Cerebellar nuclear complex (tissue), 1 donor: ENCODE measurements around the gene DNAI1.

Experiments
- DNase-seq, 2 experiments: peaks; one replicate each; lab custom pipeline; 2025; lab: John Stamatoyannopoulos, UW

DNAI1 gene

DNA sequence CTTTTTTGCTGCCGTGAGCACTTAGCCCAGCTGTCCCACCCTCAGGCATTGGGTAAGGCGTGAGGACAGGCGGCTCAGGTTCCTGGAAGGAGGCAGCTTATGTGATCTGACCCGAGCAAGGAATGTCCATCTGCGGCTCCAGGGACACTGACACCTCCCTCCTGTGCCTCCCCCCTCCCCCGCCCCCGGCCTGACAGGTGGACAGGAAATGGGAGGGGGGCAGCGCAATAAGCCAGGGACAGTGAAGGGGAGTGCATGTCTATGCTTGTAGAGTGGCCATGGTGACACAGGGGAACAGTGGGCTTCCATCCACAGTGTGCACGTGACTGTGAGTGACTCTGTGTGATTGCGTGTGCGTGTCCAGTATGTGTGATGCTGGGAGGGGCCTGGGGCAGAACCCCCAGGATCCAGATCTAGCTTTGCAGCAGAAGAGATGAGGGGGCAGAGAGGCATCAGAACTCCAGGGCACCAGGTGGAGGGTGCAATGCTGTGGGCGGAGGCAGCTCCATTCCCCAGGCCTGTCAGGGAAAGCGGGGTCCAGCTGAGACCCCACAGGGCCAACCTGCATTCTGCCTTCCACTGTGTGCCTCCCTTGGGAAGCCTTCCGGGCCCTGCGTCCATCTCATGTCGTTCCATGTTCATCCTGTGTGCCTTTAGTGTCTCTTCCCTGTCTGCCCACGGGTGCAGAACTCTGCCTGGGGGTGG, 100.5 kb downstream of the DNAI1 start:
- DNase-seq = no peak

DNA sequence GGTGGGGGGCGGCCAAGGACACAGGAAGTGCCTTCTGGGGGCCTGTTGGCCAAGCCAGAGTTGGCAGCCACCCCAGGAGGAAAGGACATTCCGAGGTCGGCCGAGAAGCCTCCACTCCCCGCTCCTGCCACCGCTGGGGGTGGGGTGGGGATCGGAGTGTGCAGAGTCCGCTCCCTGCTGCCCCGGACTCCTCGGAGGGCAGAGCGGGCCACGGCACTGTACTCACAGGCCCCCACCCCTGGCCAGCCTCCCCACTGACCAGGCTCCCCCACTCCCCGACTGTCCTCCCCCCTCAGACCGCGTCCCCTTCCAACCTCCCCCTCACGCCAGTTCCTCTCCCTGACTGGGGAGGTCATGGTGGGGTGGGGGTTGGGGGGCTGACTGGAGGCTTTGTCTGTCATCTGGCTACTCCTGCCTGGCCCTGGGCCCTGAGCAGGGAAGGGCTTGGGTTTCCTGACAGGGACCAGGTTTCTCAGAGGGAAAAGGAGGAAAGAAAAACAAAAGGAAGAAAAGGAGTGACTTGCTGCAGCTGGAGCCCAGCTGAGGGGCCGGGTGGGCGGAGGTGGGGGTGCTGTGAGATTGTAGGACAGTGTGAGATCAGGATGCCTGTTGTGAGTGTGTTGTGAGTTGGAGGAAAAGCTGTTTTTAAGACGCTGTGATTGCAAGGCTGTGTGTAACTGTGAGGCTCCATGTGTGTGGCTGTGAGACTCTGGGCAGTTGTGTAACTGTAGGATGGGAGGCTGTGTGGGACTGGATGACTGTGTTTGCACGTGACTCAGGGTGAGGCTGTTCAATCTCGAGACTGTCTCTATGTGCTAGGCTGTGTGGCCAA, 101.2 kb downstream of the DNAI1 start:
- DNase-seq = no peak

DNA sequence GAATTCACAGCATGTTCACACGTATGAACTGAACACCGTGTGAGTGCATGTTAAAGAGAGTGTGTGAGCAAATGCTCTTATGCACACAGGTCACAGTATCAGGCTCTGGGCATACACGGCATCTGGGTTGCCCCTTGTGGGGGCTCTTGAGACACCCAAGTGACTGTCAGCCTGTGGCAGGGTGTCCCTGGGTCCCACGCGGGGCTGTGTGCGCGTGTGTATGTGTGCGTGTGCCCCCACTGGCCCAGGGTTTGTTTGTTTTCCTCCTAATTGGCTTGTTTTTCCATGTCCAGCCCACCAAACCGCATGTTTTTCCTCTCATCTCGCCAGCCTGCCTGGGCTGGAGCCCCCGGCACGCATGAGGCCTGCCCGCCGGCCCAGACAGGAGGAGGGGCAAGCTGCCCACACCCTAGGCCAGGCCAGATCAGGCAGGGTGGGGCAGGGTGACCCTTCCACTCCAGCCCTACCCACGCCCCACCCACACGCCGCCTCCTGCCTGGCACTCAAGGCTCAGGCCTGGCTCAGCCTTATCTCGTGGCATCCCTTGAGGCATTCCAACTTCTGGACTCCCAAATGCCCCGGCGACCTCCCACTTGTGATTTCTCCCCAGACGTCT, 102.1 kb downstream of the DNAI1 start:
- no peak for DNase-seq

DNA sequence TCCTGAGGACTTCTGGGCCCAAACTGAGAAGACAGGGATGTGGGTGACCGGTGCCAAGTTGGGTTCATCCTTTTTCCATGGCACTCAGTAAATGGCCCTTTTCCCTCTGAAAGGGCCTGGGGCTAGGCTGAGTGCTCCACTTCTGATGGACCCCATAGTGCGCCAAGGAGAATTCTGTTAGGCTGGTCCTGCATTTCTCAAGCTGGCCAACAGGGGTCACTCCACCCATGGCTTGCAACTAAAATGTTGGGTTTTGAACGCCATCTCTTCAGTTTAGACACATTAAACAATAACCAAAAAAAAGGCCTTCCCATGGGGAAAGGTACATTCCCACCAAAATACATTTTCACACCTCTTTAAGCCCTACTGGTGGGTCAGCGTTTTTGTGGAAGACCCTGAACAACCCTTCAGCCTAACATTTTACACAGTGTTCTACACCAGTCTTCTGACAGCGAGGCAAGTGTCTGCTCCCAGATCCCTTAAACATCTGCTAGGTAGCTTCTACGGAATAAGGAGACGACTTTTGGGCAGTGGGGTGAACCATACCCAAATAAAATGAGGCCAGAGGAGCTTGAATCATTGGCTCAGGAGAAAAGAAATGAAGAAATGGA, 103.6 kb downstream of the DNAI1 start:
- DNase-seq = no peak

DNA sequence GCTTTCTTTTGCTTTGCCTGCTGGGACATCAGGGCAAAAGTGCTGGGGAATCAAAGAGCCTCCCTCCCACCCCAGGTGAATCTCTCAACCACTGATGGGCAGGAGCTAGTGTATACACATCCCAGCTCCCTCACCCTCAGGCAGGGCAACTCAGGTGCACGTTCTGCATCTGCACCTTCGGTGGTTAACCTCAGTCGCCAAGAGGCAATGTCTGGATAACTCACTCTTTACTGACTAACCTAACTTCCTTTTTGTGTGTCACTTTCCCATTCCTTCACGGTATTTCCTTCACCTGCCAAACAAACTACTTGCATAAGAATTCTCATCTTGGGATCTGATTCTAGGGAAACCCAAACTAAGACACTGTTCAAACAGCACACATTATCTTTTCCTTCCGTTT, 104.7 kb downstream of the DNAI1 start:
- DNase-seq = no peak

DNA sequence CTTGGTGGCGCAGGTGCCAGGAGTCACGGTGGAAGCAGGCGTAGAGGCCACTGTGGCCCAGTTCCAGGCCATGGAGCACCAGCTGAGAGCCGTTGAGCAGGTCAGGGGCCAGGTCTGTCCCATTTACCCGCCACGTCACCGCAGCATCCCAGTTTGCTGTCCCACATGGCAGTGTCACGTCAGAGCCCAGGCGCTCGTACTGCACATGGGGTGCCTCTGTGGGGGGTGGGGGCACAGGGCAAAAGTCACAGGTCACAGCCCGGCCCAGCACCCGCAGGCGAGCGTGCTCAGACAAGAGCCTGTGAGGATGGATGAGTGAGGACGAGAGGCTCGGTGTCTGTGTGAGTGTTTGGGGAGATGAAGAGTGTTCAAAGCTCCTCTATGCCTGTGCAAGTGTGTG, 106.0 kb downstream of the DNAI1 start:
- no peak for DNase-seq

DNA sequence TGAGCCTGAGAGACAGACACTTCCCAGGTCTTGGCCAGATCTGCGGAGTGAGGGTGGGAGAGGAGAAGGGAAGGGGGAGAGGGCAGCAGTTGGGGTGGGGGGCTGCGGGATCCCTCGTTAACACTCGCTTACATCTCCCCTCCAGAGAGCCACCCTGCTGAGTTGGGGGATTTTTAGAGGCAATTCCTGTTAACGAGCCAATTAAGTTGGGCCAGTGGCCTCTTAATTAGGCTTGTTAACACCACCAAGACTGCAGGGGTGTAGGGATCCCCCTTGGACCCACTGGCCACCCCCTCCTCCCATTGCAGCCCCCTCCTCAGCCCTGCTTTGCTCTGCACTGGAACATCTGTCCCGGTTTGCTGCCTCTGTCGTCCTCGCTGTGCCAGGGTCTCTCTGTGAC, 107.3 kb downstream of the DNAI1 start:
- no peak for DNase-seq

DNA sequence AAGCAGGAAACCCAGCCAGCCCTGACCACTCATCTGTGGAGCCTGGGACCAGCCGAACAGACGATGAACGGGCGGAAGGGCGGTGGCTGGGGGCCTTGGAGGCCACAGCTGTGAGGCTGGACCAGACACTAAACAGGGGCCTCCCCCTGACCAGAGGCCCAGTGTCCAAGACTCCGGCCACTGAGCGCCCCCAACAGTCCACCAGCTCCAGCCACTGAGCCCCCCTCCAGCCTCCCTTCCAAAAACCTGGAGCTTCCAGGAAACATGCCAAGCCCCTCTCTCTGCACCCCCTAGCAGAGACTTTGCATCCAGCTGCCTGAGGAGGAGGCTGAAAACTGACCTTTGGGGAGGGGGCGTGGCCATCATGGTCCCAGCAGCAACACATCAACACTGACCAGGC, 107.7 kb downstream of the DNAI1 start:
- DNase-seq = no peak

DNA sequence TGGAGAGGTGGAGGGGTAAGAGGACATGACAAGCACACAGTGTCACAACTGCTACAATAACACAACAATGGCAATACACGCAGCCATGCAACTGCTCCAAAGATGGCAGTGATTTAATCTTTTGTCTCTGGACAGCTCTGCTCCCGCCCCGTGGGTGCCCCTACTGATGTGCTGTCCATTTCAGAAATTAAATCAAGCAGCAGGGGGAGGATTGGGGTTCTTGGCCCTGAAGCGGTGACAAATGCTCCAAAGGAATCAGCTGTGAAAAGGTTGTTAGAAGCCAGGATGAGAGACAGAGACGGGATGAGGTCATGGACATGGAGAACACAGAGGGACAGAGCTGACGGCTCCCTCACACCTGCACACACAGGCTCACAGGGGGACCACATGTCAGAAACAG, 108.4 kb downstream of the DNAI1 start:
- DNase-seq = no peak

DNA sequence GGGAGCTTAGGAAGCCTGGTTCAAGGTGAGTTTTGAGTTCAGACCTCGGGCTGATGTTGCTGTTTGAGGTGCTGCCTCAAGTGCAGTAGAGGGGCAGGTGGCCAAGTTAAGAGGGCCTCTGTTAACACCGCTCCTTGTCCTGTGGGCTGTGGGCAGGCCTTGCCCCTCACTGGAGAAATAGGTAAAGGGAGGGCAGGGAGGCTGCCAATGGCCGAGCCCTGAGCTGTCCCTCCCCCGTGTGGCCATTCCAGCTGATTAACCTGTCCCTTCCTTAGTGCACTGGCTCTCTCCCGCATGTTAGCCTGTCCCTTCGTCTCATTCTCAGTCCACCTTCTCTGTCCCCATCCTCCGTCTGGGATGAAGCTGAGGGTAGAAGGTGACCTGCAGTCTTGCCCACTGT, 109.5 kb downstream of the DNAI1 start:
- no peak for DNase-seq

DNA sequence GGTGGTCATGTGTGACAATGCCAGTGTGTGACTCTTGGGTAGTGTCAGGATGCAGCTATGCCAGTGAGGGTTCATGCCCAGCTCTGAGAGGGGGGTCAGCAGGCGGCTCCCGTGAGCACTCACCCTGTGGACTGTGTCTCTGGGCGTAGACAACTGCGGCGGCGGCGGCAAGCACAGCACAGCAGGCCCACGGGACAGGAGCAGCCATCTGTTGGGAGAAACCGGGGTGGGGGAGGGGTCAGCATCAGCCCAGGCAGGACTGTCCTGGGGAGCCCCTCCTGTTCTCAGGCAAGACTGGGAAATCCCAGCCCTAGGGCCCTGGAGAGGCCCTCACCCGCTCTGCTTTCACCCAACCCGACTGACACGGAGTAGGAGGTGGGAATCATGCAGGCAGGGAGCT, 110.2 kb downstream of the DNAI1 start:
- DNase-seq = no peak

DNA sequence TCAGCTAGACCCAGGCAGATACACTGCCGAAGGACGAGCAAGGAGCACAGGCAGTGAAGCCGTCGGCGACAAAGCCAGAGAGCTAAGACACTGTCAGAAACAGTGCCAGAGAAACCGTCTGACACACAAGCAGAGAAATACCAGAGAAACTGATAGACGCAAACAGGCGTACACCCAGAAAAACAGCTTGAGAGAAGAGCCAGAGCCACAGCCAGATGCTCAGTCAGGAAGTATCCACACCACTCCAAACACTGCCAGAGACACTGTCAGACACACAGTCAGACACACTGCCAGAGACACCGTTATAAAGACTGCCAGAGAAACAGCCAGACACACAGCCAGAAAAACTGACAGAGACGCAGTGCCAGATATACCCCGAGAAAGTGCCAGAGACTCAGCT, 111.8 kb downstream of the DNAI1 start:
- DNase-seq = peak in 1 of 2 experiments; percentile 27
